GM19023 (cell line): Measurements from ENCODE around the gene PPA1.
"Not testable (repeated sequence)": the region's sequence is repeated elsewhere in the genome, so short reads cannot be mapped to it uniquely, and the experiment has no call there.

Experiments
- ATAC-seq: cut with Tn5 transposase; IDR thresholded peaks from one replicate; pipeline ENCODE4 v1.9.1; 2021; ENCODE audit warnings: mild to moderate bottlenecking, moderate library complexity; ENCODE audit not compliant: unreplicated experiment

Gene PPA1

GRCh38 chr10:70255329-70256299 is 22.4 kb upstream of the PPA1 start:
- ATAC-seq, result no peak

- ATAC-seq, result no peak
Observed at GRCh38 chr10:70254778-70255328, 21.6 kb upstream of the PPA1 start.

- ATAC-seq, result no peak
Observed at GRCh38 chr10:70253878-70254765, 20.9 kb upstream of the PPA1 start.

- no peak for ATAC-seq
Observed at GRCh38 chr10:70250961-70251680, 17.9 kb upstream of the PPA1 start.

- ATAC-seq, result no peak
Observed at GRCh38 chr10:70247360-70247759, 14.1 kb upstream of the PPA1 start.

- ATAC-seq, result no peak
Observed at GRCh38 chr10:70241081-70241480, 7.9 kb upstream of the PPA1 start.

- not testable (repeated sequence) for ATAC-seq
Observed at GRCh38 chr10:70239986-70240385, 6.8 kb upstream of the PPA1 start.

- ATAC-seq, result not testable (repeated sequence)
Observed at GRCh38 chr10:70239077-70239976, 6.1 kb upstream of the PPA1 start.

- not testable (repeated sequence) for ATAC-seq
Observed at GRCh38 chr10:70237958-70238536, 4.8 kb upstream of the PPA1 start.

GRCh38 chr10:70234668-70235447 is 1.6 kb upstream of the PPA1 start:
- ATAC-seq, result no peak

GRCh38 chr10:70233939-70234300 is 691 bp upstream of the PPA1 start:
- ATAC-seq, result no peak

GRCh38 chr10:70232859-70233108 is 445 bp downstream of the PPA1 start:
- ATAC-seq, result no peak

GRCh38 chr10:70232155-70232858 is 922 bp downstream of the PPA1 start:
- no peak for ATAC-seq

- ATAC-seq, result no peak
Observed at GRCh38 chr10:70228491-70228890, 4.7 kb downstream of the PPA1 start.

GRCh38 chr10:70227548-70228320 is 5.5 kb downstream of the PPA1 start:
- no peak for ATAC-seq

- no peak for ATAC-seq
Observed at GRCh38 chr10:70223728-70224127, 9.5 kb downstream of the PPA1 start.

GRCh38 chr10:70222811-70223447 is 10.3 kb downstream of the PPA1 start:
- not testable (repeated sequence) for ATAC-seq
